COR-L47 (cell line): Measurements from ENCODE around the gene AMPH.

Experiments used
- DNase-seq: peaks from one replicate; lab custom pipeline; 2025; lab: John Stamatoyannopoulos, UW

The AMPH gene

DNA sequence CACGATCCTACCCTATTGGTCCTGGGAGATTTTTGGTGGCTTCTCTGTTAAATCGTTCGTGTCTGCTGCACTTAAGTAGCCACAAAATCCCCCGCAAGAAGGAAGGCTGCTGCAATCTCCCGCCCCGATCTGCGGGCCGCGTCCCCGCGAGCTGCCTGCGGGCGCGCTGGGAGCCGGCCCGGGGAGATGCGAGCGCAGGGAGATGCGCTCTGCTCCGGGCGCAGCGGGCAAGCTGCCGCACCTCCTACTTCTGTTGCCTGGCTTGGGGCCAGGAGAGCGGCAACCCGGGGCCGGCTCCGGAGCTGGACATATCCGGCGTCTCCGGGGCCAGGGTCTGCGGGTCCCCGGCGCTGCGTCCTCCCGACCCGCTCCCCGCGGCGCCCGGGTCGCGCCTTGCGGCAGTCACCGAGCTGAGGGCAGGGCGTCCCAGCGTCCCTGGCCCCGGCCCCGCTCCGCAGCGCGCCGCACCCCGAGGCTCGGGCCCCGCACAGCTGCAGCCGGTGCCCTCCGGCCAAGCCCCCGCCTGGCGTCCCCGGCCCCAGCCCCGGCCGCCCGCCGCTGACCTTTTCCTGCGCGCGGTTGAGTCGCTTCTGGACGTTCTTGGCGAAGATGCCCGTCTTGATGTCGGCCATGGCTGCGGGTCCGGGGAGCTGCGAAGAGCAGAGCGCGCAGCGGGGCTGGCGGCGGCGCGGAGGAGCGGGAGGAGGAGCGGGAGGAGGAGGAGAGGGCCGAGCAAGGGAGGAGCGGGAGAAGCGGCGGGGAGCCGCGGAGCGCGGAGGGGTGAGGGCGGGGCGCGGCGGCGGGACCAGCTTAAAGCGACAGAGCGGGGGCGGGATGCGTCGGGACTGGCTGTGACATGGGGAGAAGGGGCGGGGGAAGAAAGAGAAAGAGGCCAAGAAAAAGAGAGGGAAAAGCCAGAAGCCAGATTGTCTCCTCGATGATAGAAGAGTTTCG is at the start of gene AMPH:
AMPH (minus strand) TSS at position 654 of the 954 bp plus-strand sequence; CDS start at position 632, 22 bp downstream.
- peak; percentile 30 for DNase-seq

DNA sequence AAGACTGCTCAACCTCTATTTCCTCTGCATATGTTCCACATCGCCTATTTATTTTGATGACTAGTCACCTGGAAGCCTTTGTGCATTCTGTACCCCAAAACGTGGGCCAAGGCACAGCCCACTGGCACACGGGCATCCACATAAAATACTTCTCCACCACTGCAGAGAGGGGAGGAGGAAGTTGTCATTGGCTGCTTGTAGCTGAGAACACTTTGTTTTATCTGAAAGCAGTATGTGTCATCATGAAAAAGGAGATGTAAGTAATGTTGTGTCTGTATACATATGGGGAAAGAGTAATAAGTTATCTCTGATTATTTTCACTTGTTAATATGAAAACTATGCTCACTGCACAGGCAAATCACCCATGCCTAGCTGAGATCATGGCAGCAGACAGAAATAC is 48.2 kb upstream of the AMPH start:
- no peak for DNase-seq

DNA sequence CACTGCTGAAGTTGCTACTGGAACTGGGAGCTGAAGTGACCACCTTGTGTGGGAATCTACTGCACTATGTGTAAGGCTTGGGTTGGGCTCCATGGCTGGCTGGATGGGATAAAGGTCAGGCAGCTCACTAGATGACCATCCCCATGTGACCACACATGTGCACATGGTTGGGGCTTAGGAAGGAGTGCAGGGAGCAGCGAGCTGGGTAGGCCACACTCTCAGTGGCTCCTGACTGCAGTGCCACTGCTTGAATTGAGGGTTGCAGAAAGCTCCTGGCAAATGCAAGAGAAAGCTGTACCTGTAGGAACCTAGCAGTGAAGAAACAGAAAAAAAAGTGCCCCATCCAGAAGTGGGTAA is 47.5 kb upstream of the AMPH start:
- no peak for DNase-seq

DNA sequence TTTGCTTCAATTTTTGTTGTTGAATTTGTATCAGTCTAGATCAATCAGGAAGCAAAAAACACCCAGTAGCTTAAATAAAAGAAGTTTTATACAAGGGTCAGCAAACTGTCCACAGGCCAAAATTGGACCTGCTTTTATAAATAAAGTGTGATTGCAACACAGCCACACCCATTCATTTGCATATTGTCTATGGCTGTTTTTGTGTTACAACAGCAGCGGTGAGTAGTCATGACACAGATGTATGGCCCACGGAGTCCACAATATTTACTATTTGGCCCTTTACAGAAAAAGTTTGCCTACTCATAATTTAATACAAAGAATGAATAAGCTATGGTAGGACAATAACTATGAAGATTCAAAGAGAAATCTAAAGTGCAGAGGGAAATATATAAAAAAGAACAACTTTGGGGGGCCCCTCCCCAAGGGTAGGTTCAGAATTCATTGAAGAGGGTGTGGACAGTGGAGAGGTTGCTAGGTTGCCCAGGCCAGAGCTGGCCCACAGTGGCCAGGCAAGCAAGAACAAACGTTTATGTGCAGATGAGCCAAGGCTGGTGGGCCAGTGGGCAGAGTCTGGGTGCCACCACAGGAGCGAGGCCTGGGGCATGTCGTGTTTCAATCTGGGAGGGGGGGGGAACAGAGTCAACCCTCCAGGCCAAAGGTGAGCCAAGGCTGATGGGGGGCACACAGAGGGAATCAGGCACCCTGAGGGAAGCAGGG is 47.0 kb upstream of the AMPH start:
- DNase-seq, result no peak

DNA sequence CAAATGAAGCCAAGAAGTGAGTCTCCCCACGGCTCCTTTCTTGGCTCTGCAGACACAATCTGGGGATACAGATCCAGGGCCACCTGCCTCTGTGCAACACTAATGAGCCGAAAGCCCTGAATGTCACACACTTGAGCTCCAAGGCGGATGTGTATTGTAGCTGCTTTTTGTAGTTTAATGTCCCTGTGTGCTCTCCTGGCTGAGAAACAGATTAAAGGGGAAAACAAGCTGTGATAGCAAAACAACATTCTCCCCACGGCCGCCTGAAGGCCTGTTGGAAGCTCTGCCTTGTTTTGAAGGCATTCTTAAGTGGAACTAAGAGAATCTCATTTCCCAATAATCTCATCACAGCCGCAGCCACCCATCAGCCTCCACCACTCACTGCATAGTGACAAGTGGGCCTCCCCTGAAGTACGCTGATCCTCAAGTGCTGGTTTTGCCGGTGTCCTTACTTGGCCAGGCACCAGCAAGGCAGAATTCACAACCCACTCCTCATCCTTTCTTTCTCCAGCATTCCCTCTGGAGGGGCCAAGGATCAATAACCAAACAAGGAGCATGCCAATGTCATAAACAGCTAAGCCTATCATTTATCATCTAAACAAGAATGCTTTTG is 44.4 kb upstream of the AMPH start:
- no peak for DNase-seq

DNA sequence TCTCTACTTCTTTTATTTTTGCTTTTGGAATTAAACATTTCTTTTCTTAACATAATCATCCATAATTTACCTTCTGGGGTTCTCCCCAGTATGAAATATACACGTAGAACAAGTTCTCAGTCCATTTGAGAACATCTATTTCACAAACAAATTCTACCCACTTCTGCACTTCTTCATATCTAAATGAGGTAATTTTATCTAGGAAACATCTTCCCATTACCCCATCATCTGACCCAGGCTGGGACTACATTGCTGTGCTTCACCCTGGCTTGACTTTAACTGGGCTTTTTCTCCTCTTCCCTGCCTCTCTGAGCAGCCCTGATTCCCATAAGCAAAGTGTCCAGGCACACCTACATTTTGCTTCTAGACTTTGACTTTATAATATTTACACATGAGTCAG is 43.3 kb upstream of the AMPH start:
- no peak for DNase-seq

DNA sequence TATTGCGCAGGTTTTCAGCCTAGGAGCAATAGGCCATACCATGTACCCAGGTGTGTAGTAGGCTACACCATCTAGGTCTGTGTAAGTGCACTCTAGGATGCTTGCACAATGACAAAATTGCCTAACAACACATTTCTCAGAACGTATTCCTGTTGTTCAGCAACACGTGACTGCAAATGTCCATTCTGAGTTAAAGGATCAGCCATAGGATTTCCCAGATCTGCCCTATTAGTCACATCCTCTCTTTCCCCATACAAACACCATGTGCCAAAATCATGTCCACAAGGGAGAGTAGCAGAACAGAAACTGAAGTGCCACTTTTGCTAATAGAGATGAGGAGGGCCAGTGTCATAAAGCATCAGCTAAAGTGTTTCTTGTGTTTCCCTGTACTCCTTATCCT is 42.6 kb upstream of the AMPH start:
- DNase-seq, result no peak

DNA sequence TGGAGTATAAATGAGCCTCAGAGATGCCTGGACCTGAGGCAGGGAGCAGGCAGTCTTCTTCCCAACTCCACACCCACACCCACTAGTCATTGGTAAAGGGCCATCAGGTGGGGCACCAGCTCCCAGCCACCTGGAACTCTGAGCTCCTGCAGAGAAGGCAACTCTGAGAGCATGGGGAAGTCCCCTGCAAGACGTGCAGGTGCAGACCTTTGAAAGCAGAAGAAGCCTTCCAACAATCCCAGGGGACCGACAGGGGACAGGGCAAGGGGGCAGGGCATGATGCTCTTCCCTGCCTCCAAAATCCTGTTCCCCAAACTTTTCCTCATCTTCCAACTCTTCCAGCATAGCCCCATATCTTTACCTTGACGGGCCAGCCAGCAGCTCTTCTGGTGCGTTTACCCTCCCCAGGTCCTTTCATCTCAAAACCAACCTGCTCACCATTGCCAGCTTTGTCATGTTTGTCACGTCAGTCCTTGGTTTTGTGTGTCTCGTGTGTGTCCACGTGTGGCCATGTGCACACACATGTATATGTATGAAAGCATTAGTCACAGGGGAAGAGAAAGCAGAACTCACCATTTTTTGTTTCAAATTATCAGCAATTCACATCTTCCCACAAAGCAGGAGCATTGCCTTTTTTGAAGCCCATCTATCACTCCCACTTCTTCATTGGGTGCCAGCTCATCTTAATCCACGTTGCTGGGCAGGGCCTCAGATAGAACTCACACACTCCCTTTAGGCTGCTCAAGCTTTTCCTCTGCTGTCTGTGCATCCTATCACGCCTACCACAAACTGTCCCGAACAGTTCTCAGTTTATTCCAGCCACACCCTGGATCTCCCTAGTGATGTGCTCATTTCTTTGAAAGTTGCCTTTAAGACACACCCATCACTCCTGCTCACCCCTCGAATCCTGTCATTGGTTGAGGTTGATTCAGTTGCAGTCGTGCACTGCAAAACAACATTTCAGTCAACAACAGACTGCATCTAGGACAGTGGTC is 41.0 kb upstream of the AMPH start:
- no peak for DNase-seq

DNA sequence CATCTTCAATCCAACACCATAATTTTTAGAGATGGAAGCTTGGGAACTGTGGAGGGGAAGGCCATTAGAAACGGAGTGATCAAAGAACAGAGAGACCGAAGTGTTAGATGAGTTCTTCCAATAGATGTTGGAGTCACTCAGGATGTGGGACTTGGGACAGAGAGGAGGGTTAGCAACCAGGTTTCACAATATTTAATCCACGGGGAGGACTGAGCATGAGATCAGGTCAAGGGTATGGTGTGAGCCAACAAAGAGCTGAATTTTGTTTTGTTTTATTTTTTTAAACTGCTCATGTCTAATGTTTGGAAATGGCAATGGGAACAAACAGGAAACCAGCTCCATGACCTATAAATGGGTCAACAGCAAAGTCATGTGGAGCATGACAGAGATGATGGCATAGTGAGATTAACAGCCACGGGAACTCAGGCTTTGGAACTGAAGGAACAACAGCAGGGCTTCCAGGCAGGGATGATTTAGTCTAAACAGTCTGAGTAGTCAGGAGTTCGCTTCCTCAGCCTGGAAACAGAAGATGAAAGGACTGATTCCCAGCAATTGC is 38.9 kb upstream of the AMPH start:
- DNase-seq, result no peak

DNA sequence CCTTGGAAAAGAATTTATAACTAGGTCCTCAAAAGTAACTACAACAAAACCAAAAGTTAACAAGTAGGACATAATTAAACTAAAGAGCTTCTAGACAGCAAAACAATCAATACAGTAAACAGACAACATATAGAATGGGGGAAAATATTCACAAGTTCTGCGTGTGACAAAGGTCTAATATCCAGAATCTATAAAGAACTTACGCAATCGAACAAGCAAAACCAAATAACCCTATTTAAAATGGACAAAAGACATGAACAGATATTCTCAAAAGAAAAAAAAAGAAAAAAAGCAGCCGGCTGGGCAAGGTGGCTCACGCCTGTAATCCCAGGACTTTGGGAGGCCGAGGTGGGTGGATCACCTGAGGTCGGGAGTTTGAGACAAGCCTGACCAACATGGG is 33.8 kb upstream of the AMPH start:
- DNase-seq, result no peak

DNA sequence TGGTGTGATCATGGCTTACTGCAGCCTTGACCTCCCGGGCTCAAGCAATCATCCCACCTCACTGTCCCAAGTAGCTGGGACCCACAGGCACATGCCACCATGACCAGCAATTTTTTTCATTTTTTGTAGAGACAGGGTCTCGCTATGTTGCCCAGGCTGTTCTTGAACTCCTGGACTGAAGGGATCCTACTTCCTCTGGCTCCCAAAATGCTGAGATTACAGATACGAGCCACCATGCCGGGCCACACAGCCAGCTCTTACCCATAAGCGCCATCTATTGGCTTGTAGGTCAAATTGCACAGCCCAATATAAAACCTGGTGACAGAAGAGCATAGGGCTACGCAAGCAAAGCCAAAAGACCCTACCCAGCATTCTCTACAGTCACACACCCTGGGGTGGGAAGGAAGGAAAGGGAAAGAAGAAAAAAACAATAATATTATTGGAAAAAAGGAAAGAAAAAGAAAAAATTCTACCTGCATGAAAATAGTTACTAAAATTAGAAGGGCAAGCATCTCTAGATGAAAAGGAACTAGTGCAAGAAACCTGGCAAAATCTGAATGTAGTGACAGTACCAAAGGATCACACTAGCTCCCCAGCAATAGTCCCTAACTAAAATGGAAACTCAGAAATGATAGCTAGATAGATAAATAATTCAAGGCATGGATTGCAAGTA is 29.4 kb upstream of the AMPH start:
- peak; percentile 53 for DNase-seq

DNA sequence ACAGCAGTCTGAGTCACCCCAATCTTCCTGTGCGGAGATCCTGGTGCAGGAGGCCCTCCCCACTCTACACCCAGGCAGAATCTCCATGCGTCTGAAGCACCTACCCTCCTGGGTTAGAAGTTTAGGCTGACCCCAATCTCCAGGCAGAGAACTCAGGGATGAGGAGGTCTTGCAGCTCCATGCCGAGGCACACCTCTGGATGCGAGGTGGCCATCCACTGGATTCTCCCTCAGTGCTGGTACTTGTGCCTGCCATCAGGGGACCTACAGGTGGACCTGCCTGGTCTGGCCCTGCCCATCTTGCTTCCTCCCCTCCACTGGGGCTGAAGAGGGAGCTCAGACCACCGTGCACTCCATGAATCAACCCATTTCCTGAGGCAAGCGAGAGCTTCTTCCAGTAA is 28.8 kb upstream of the AMPH start:
- no peak for DNase-seq

DNA sequence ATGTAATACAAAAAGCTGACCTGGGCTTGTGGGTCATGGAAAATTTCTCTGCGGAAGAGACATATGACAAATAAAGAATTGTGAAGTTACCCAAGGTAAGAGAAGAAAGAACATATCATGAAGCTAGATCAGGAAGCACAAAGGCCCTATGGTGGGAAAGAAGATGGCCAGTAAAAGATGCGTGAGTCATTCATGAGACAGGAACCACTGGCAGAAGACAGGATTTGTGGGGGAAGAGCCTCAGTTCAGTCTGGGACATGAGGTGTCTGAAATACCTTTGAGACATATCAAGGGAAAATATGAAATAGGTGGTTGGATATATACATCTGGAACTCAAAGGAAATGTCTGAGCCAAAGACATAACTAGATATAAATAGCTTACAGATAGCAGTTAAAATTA is 27.7 kb upstream of the AMPH start:
- DNase-seq, result no peak

DNA sequence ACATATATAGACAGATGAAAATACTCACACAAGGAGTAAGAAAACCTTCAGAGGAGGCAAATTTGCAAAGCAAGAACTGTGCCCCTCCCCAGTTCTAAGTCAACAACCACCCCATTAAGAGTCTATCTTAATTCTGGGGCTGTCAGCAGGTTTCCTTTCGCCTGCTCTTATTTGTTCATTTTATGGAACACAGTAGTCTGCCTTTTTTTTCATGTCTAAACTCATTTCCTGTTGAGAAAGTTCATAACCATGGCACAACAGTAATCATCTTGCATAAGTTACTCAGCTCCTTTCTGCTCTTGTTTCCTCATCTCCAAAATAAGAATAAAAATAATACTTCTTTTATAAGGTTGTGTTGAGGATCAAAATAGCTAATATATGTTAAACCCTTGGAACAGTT is 25.8 kb upstream of the AMPH start:
- DNase-seq, result peak; percentile 17

DNA sequence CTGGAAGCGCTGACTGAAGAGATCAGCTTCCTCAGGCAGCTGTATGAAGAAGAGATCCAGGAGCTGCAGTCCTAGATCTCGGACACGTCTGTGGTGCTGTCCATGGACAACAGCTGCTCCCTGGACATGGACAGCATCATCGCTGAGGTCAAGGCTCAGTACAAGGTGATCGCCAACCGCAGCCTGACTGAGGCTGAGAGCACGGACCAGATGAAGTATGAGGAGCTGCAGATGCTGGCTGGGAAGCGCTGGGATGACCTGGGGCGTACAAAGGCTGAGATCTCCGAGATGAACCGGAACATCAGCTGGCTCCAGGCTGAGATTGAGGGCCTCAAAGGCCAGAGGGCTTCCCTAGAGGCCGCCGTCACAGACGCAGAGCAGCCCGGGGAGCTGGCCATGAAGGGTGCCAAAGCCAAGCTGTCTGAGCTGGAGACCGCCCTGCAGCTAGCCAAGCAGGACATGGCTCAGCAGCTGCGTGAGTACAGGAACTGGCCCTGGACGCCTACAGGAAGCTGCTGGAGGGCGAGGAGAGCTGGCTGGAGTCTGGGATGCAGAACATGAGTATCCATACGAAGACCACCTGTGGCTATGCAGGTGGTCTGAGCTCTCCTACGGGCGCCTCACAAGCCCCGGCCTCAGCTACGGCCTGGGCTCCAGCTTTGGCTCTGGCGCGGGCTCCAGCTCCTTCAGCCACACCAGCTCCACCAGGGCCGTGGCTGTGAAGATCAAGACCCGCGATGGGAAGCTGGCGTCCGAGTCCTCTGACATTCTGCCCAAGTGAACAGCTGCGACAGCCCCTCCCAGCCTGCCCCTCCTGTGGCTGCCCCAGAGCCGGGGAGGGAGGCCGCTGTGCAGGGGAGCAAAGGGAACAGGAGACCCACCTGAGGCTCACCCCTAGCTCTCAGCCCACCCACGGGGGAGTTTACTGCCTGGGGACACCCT is 24.9 kb upstream of the AMPH start:
- DNase-seq, result no peak

DNA sequence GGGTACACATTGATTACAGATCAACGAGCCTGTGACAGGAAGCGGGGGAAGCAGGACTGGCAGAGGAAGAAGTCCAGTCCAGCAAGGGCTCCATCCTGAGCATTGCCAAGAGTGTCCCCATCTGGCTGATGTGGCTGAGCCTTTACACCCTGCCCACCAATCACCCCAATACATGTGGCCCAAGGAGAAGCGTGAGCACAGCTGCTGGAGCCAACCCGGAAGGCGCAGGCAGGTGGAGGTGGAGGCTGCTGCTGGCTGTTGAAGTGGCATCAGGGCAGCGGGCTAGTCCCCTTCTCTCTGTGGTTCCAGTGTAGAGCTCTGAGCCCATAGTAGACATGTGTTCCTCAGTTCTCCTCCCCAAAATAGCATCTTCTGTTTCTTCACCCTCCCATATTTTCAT is 6.8 kb upstream of the AMPH start:
- no peak for DNase-seq

DNA sequence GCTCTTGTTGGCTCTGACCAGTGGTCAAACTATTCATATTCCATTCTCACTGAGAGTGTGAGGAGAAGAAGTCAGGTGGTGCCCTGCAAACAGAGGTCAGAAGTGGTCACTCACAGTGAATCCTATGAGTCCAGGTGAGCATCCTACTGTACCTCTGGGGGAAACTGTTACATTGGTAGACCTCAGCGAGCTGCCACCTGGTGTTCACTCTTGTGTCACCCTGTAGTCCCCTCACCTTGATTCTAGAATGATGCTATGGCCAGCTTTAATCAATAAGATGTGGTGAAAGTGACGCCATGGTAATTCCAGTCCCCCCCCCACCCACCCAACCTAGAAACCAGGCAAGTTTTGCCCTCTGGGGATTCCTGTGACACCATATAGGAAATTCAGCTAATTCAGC is 1.2 kb upstream of the AMPH start:
- no peak for DNase-seq

DNA sequence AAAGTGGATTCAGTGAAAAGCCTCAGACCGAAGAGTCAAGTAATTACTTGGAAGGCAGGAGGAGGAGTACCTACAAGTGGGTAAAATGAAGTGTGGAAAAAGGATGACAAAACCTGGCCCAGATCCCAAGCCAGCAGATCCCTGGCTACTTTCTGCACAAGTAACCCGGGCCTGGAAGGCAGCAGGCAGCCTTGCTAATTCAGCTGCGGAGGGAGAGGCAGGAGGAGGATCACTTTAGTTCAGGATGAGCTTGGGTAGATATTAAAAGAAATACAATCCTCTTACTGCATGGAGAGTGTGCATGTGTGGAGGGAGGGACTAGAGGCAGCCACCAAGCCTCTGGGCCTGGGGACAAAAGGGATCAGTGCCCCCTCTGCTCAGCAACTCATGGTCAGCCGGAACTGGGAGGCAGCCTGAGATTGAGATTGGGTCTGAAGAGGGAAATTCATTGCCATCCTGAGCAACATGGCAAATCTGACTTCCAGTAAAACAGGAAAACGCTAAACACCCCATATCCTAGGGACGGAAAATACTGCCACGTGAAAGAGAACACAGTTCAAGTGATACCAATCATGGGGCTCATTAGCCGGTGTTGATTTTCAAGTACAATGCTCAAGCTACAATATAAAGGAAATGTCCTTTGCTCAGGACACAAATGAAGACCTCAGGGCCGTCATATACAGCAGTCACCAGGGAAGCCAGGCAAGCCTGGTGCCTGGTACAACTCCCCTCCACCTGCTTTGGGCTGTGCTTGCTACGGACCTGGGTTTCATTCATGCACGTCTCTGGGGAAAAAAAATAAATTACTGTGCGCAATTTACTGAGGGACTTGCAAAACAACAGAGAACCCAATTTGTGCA is 1.3 kb downstream of the AMPH start:
- DNase-seq, result no peak
